Endodermal cell (in vitro differentiated cells): ENCODE measurements around the gene IGSF9B. TPM values are rescaled to one million over a fixed set of nuclear protein-coding genes. Genes with fewer than 3 reads are reported as not detected.

Experiments used
- DNase-seq: peaks from one replicate; pipeline ENCODE4 v3.0.0-alpha.2; 2017
- H3K27ac ChIP-seq: 2 replicates; pipeline ENCODE4 v1.5.1; 2013; ENCODE audit warnings: mild to moderate bottlenecking, low read depth, low read length, moderate library complexity
- H3K27me3 ChIP-seq: 2 replicates; pipeline ENCODE4 v1.6.1; 2013; ENCODE audit warnings: mild to moderate bottlenecking, low read length, moderate library complexity; ENCODE audit not compliant: insufficient read depth, control insufficient read depth, poor library complexity, severe bottlenecking
- H3K36me3 ChIP-seq: 2 replicates; pipeline ENCODE4 v1.7.0; 2013; ENCODE audit warnings: mild to moderate bottlenecking, low read length, moderate library complexity; ENCODE audit not compliant: control insufficient read depth, insufficient read depth
- H3K4me1 ChIP-seq: one replicate; pipeline ENCODE4 v1.7.0; 2013; ENCODE audit warnings: low read length; ENCODE audit not compliant: control insufficient read depth, insufficient read depth
- H3K4me3 ChIP-seq: 2 replicates; pipeline ENCODE4 v1.5.1; 2013; ENCODE audit warnings: mild to moderate bottlenecking, low read length, moderate library complexity
- H3K9ac ChIP-seq: 2 replicates; pipeline ENCODE4 v1.6.1; 2013; ENCODE audit warnings: mild to moderate bottlenecking, low read length, moderate library complexity; ENCODE audit not compliant: poor library complexity, severe bottlenecking; ENCODE audit errors: extremely low read depth
- H3K9me3 ChIP-seq: 2 replicates; pipeline ENCODE4 v1.6.1; 2013; ENCODE audit warnings: mild to moderate bottlenecking, low read length, moderate library complexity; ENCODE audit not compliant: control insufficient read depth
- H3K27ac Mint-ChIP-seq: 2 replicates; pipeline ENCODE4 v1.8.0; 2020; ENCODE audit warnings: mixed read lengths
- H3K27me3 Mint-ChIP-seq: 2 replicates; pipeline ENCODE4 v1.8.0; 2021; ENCODE audit warnings: mild to moderate bottlenecking, mixed read lengths; ENCODE audit not compliant: insufficient read depth
- H3K36me3 Mint-ChIP-seq: 2 replicates; pipeline ENCODE4 v1.8.0; 2020; ENCODE audit warnings: low read depth, mixed read lengths
- H3K4me1 Mint-ChIP-seq: 2 replicates; pipeline ENCODE4 v1.8.0; 2020; ENCODE audit warnings: mixed read lengths
- H3K4me3 Mint-ChIP-seq: 2 replicates; pipeline ENCODE4 v1.8.0; 2020; ENCODE audit warnings: mild to moderate bottlenecking, moderate library complexity, mixed read lengths
- H3K9me3 Mint-ChIP-seq: 2 replicates; pipeline ENCODE4 v1.8.0; 2020; ENCODE audit warnings: mild to moderate bottlenecking, mixed read lengths
- WGBS, 2 experiments: methylation state at CpG; one replicate each; pipeline versions ENCODE4 v1.1.5 to v1.1.7; 2013; ENCODE audit warnings: missing lambda C conversion rate in 2 of 2, mixed read lengths in 1 of 2; ENCODE audit not compliant: insufficient coverage in 1 of 2, insufficient read length in 1 of 2; 5-methylcytosine and 5-hydroxymethylcytosine counted together
- total RNA-seq, 2 donors: library from RNA; stranded (reverse); fragmentation: NEBNext Ultra II Directional in 1 of 2; extraction: Animal tissue kit (Norgen Biotek cat#: 25700) in 1 of 2; gene quantifications; 2 replicates in 1 of 2; 3 replicates in 1 of 2; pipeline ENCODE4 v1.2.1, GENCODE V29; 2021
- TF ChIP-seq, protein P1 (sequence below): fragments of 200-600 bp; sonication (generic); conservative IDR thresholded peaks from 2 replicates; pipeline ENCODE4 v1.5.0; 2021; ENCODE audit warnings: antibody characterized with exemption, mild to moderate bottlenecking

IGSF9B gene
- total RNA-seq, 2 donors from 2014 or later = 14.1 to 23.0 TPM

DNA sequence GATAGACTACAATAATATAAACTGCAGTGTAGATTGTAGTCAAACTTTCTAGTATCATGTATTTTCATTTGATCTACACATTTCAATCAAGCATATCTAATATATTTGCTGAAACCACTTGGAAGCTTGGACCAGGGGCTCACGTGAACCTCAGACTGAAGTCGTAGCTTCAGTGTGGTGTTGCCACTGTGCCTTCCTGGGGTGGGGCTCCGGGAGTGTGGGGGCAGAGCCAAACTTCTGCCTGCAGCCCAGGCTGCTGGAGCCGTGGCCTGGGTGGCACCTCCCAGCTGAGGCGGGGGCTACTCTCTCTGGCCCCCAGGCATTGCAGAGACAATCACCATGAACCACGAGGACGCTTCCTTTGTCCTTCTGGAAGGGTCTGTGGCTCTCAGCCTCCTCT, 36.3 kb upstream of the IGSF9B start:
- WGBS, 2 experiments = 92 to 96% methylated on average over 6 to 7 of the region's 7 CpGs
- Histone ChIP-seq H3K9ac (no peak overlapping the region), H3K27me3 (no peaks in the 10 kb centered on the region), H3K27ac (no peak overlapping the region), H3K4me3 (no peak overlapping the region), H3K36me3 (no peaks in the 10 kb centered on the region), H3K9me3 (no peaks in the 10 kb centered on the region), H3K4me1 (no peaks in the 10 kb centered on the region)
- TF ChIP-seq, protein P1, sequence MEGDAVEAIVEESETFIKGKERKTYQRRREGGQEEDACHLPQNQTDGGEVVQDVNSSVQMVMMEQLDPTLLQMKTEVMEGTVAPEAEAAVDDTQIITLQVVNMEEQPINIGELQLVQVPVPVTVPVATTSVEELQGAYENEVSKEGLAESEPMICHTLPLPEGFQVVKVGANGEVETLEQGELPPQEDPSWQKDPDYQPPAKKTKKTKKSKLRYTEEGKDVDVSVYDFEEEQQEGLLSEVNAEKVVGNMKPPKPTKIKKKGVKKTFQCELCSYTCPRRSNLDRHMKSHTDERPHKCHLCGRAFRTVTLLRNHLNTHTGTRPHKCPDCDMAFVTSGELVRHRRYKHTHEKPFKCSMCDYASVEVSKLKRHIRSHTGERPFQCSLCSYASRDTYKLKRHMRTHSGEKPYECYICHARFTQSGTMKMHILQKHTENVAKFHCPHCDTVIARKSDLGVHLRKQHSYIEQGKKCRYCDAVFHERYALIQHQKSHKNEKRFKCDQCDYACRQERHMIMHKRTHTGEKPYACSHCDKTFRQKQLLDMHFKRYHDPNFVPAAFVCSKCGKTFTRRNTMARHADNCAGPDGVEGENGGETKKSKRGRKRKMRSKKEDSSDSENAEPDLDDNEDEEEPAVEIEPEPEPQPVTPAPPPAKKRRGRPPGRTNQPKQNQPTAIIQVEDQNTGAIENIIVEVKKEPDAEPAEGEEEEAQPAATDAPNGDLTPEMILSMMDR = no peak
- no peaks in the 10 kb centered on the region for H3K9me3 Mint-ChIP-seq
- H3K27ac Mint-ChIP-seq = no peak overlapping the region
- H3K4me3 Mint-ChIP-seq = no peak overlapping the region
- DNase-seq = no peak
- H3K36me3 Mint-ChIP-seq = no peaks in the 10 kb centered on the region
- H3K4me1 Mint-ChIP-seq = no peaks in the 10 kb centered on the region
- H3K27me3 Mint-ChIP-seq = peaks cover 2% of the 10 kb centered on the region

GRCh38 chr11:133992121-133992520, 35.4 kb upstream of the IGSF9B start:
- Histone ChIP-seq H3K27ac (no peak overlapping the region), H3K9ac (no peak overlapping the region), H3K4me1 (no peaks in the 10 kb centered on the region), H3K27me3 (no peaks in the 10 kb centered on the region), H3K4me3 (no peak overlapping the region), H3K9me3 (no peaks in the 10 kb centered on the region), H3K36me3 (no peaks in the 10 kb centered on the region)
- Mint-ChIP-seq H3K36me3 (no peaks in the 10 kb centered on the region), H3K4me3 (no peak overlapping the region), H3K27ac (no peak overlapping the region), H3K27me3 (peaks cover 2% of the 10 kb centered on the region), H3K9me3 (no peaks in the 10 kb centered on the region), H3K4me1 (no peaks in the 10 kb centered on the region)
- DNase-seq = no peak
- 75 to 90% methylated on average over 3 to 4 of the region's 4 CpGs for WGBS, 2 experiments
- TF ChIP-seq, protein P1 = no peak

DNA sequence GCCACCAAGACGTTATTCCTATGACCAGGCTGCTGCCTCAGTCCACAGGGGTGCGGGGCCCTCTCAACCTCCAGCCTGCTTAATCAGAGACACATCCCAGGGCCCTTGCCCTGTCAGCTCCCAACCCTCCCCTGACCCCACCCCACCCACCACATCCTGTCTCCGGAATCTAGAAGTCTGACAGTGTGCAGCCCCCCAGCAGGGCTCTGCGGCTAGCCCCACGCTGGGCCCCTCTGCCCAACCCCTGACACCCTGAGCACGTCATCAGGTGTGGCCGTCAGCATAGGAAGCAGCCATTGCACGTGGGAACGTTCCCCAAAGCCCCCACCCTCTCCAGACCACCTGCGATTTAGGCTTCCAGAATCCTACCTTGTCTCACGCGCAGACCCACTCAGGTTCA, 34.3 kb upstream of the IGSF9B start:
- H3K9ac ChIP-seq = no peak overlapping the region
- no peaks in the 10 kb centered on the region for H3K27me3 ChIP-seq
- no peak overlapping the region for H3K4me3 Mint-ChIP-seq
- H3K27ac ChIP-seq = no peak overlapping the region
- DNase-seq = no peak
- H3K9me3 Mint-ChIP-seq = no peaks in the 10 kb centered on the region
- WGBS, 2 experiments = 92 to 93% methylated on average over 3 to 12 of the region's 12 CpGs
- no peaks in the 10 kb centered on the region for H3K4me1 ChIP-seq
- TF ChIP-seq, protein P1 = no peak
- H3K4me3 ChIP-seq = no peak overlapping the region
- peaks cover 2% of the 10 kb centered on the region for H3K27me3 Mint-ChIP-seq
- H3K4me1 Mint-ChIP-seq = no peaks in the 10 kb centered on the region
- H3K9me3 ChIP-seq = no peaks in the 10 kb centered on the region
- H3K27ac Mint-ChIP-seq = no peak overlapping the region
- H3K36me3 ChIP-seq = no peaks in the 10 kb centered on the region
- no peaks in the 10 kb centered on the region for H3K36me3 Mint-ChIP-seq
